Spleen (tissue), 7 donors: ENCODE measurements around the gene MMAB.

Experiments
- CTCF ChIP-seq, 11 experiments: fragments of 200-600 bp in 7 of 11; fragments of 450-650 bp in 4 of 11; sonication (generic) in 4 of 11; IDR thresholded peaks in 8 of 11; conservative IDR thresholded peaks in 3 of 11; 1 replicate in 7 of 11; 2 replicates in 4 of 11; pipeline versions ENCODE4 v1.4.0 to v1.8.0; 2016 to 2021; ENCODE audit warnings: antibody characterized with exemption in 11 of 11, inconsistent platforms in 4 of 11, mild to moderate bottlenecking in 1 of 11
- POLR2AphosphoS5 ChIP-seq, 3 donors: sonication (generic); formaldehyde crosslinking; IDR thresholded peaks; one replicate each; pipeline ENCODE4 v1.5.1; 2017; ENCODE audit warnings: antibody characterized with exemption in 3 of 3
- donor health status: DM: no; HTN: no; CAD: no; lungs with moderate emphysema.
- donor health status: DM: no; HTN: no; CAD: no.
- donor health status: DM: no; HTN: no; CAD: no.

GRCh38 chr12:109567967-109568366 lies 5.3 kb downstream of the MMAB start:
- no peak for TF ChIP-seq POLR2AphosphoS5 (IDR thresholded peaks at IDR 0.05)
- no peak for TF ChIP-seq CTCF (IDR thresholded peaks at IDR 0.05 in 8 of 11, conservative IDR thresholded peaks at IDR 0.05 in 3 of 11)
